ENCODE results near the gene AMY2B.
"Not testable (repeated sequence)": the region's sequence is repeated elsewhere in the genome, so short reads cannot be mapped to it uniquely, and the experiment has no call there.

The AMY2B gene

DNA sequence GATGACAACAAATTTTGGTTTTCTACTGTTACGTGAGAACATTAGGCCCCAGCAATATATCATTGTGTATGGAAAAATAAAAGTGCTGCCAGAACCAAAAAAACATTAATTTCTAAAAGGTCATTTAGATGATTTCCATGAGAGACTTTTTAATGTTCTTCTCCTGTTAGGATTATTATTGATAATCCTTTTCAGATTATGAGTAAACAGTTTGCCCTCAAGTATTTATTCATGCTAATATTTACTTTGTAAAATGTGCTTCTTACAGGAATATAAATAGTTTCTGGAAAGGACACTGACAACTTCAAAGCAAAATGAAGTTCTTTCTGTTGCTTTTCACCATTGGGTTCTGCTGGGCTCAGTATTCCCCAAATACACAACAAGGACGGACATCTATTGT is at the start of gene AMY2B:
TSS of gene AMY2B (plus strand) at position 301 of the 400 bp plus-strand sequence. CDS start at position 315, 14 bp downstream.
- in situ Hi-C loops (cut with HindIII; ENCODE audit: low sequenced_read_pairs), result not testable (repeated sequence)

DNA sequence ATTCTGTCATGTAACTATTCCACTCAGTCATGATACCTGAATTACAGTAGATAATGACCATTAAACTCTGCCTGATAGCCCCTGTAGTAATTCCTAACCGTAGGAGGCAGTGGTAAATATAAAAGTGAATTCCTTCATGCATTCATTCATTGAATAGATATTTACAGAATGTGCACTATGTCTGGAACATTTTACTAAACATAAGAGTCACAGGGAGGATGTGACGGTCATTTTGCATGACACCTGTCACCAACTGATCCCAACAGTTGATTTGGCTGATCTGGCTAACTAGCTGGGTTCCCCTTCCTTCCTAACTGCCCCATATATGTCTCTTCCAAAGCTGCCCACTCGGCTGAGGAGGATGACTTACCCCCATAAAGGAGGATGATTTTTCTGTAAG is 48.0 kb upstream of the AMY2B start:
- in situ Hi-C loops (cut with HindIII; ENCODE audit: low sequenced_read_pairs), result no loop called here

DNA sequence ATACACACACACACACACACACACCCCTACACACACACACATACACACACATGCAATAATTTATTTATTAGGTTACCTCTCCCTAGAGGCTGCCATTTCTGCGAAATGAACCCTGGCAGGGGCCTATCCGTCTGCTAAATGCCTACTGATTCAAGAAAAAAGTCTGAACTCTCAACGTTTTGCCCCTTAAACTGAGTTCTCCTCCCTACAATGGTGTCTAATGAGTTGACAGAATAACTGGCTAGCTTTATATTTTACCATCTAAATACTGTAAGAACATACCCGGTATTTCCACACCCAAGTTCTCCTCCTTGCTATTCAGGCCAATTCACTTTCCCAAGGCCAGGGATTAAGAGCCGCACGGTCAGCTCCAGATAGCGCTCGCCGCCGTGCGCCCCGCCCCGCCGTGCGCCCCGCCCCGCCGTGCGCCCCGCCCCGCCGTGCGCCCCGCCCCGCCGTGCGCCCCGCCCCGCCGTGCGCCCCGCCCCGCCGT is 46.2 kb upstream of the AMY2B start:
- in situ Hi-C loops (cut with HindIII; ENCODE audit: low sequenced_read_pairs), result no loop called here

DNA sequence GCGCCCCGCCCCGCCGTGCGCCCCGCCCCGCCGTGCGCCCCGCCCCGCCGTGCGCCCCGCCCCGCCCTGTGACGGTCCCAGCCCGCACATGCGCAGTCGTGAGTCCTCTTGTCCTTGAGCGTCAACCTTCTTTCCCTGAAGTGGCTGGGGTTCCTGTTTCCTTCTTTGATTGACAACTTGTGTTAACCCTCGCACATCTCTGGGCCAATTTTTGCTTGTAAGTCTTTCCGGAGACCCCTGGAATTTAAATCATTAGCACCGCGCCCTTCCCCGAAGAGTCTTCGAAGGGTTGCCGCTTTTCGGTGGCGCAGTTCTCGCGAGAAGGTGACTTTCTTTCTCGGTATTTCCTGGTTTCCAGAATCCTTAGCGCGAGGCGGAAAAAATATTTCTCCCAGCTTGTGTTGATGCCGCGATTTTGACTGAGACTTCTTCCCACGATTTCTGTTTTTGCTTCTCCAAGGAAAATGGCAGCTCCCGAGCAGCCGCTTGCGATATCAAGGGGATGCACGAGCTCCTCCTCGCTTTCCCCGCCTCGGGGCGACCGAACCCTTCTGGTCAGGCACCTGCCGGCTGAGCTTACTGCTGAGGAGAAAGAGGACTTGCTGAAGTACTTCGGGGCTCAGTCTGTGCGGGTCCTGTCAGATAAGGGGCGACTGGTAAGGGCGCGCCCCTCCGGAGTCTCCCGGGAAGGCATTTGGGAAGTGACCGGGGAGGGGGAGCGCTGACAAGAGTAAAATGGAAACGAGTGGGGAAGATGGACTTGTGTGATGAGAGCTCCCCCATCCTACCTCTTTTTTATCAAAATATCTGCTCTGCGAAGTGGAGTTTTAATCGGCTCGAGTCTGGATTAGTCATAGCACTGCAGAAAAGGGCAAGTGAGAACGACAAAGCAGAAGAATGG is 45.5 kb upstream of the AMY2B start, which contains the start of gene RNPC3:
TSS of gene RNPC3 (plus strand) at position 93 of the 901 bp plus-strand sequence. CDS start at position 465, 372 bp downstream.
- in situ Hi-C loops (cut with HindIII; ENCODE audit: low sequenced_read_pairs), result no loop called here

DNA sequence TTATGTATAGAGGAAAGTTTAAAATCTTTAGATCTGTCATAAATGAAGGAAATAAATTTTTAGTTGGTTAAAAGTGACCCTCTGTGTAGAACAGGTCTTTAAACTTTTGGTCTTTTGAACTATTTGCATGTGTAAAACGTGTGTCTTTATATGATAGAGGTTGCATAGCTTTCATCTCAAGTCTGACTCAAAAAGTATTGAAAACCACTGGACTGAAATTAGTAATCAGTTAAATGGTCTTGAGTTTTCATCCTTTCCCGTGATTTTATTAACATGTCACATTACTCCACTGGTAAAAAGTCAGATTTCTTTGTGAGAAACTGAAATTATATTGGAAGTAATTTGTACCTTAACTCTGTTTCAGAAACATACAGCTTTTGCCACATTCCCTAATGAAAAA is 44.1 kb upstream of the AMY2B start:
- in situ Hi-C loops (cut with HindIII; ENCODE audit: low sequenced_read_pairs), result no loop called here

DNA sequence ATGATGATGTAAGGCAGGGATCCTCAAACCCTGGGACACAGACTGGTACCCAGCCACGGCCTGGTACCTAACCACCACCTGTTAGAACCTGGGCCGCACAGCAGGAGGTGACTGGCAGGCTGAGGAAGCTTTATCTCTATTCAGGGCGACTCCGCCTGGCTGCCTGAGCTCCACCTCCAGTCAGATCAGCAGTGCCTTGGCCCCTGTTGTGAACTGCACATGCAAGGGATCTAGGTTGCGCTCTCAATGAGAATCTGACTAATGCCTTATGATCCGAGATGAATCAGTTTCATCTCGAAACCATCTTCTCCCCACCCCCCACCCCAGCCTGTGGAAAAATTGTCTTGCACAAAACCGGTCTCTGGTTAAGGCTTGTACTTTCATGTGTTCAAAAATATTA is 41.6 kb upstream of the AMY2B start:
- in situ Hi-C loops (cut with HindIII; ENCODE audit: low sequenced_read_pairs), result no loop called here

DNA sequence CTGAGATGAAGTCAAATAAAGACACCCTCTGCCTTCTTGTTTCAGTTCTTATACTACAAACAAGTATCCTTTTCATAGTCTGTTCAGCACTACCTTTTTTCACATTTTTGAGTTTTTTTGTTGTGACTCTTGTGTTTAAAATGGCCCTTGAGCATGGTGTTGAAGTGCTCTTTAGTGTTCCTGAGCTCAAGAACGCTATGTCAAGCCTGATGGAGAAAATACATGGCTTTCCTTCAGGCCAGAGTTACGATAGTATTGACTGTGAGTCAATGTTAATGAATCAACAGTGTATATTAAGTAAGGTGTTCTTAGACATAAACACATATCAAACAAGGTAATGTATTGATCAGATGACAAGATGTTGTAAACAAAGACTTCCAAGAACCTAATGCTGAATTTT is 33.2 kb upstream of the AMY2B start:
- in situ Hi-C loops (cut with HindIII; ENCODE audit: low sequenced_read_pairs), result no loop called here

DNA sequence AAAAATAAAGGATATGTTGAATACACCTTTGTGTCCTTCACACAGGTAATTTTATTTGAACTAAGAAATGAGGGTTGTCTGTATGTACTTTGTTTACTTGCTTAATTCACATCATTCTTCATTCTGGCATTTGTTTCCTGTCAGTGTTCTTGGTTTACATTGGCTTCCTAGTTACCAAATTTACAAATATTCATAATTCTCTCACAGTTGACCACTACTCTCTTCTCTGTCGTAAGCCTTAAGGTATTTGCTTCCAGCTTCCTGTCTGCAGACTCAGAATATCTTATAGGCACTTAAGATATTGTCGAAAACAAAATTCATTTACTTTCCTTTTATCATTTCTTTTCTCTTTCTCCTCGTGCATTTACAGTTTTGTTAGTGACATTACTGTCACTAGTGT is 30.0 kb upstream of the AMY2B start:
- in situ Hi-C loops (cut with HindIII; ENCODE audit: low sequenced_read_pairs), result no loop called here

DNA sequence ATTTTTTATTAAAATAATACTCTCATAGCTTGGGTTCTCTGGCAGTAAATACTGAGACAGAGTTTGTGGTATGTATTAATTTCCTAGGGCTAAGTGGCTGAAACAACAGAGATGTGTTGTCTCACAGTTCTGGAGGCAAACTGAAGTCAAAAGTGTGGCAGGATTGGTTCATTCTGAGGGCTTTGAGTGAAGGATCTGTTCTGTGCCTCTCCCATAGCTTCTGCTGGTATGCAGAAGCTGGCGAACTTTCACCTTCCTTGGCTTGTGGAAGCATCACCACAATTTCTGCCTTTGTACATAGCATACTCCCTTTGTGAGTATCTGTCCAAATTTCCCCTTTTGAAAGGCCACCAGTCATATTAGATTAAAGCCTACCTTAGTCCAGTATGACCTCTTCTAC is 24.9 kb upstream of the AMY2B start:
- in situ Hi-C loops (cut with HindIII; ENCODE audit: low sequenced_read_pairs), result no loop called here

DNA sequence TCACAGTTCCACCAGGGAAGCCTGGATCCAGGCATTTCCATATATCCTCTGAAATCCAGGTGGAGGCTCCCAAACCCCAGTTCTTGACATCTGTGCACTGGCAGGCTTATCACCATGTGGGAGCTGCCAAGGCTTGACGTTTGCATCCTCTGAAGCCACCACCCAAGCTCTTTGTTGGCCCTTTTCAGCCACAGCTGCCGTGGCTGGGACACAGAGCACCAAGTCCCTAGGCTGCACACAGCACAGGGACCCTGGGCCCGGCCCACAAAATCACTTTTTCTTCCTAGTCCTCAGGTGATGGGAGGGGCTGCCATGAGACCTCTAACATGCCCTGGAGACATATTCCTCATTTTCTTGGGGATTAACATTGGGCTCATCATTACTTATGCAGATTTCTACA is 23.5 kb upstream of the AMY2B start:
- in situ Hi-C loops (cut with HindIII; ENCODE audit: low sequenced_read_pairs), result no loop called here

DNA sequence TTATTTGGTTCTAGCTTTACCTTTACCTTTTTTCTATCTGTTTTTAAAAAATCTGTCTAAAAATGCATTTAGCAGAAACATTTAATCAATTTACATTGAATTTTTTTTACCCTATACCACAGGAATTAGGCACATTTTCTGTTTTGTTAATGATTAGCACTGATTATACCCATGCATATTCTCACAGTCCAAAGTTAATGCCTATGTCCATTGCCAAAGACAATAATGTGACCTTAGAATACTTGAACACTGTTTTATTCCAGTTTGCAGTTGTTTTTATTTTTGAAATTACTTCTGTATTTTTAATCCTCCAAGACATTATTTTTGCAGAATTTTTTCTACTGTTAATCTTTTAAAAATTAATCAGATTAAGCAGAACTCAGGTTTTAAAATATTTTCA is 11.0 kb upstream of the AMY2B start:
- in situ Hi-C loops (cut with HindIII; ENCODE audit: low sequenced_read_pairs), result no loop called here

DNA sequence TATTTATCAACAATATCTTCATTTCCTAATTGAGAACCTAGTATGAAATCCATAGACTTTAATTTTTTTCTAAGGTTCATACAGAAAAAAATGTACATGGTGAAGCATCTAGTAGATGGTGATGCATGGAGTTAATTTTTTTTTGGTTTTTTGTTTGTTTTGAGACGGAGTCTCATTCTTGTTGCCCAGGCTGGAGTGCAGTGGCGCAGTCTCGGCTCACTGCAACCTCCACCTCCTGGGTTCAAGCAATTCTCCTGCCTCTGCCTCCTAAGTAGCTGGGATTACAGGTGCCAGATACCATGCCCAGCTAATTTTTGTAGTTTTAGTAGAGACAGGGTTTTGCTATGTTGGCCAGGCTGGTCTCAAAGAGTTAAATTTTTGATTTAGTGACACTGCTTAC is 10.3 kb upstream of the AMY2B start:
- in situ Hi-C loops (cut with HindIII; ENCODE audit: low sequenced_read_pairs), result not testable (repeated sequence)

DNA sequence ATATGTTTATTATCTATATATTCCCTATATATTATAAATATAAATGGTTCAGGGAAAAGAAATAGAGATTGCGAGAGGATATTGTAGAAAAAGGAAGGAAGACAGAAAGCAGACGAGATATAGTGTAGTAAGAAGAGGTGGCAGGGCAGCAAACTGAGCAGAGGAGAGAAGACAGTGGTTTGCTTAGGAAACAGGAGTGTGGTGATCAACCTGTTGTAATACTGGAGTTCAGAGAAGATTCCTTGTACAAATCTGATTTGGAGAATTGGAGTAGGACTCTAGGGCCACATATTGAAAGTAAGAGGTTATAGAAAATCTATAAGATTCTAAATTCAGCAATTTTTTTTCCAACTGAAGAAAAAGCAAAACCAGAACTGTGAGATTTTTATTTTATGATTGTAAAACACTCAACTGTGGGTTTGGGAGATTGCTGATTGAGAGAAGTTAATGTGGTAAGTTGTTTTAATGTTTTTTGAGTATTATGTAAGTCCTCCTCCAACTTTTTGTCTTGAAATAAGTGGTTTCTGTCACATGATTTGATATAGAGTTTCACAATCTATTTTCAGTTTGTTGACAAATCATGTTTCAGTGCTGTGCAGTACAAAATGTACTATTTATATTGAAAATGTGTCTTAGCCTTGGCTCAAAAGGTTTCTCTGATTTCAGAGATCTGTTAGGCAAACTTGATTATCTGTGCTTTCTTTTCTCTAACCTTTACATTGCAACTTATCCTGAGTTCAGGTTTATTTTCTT is 9.6 kb upstream of the AMY2B start:
- in situ Hi-C loops (cut with HindIII; ENCODE audit: low sequenced_read_pairs), result no loop called here

DNA sequence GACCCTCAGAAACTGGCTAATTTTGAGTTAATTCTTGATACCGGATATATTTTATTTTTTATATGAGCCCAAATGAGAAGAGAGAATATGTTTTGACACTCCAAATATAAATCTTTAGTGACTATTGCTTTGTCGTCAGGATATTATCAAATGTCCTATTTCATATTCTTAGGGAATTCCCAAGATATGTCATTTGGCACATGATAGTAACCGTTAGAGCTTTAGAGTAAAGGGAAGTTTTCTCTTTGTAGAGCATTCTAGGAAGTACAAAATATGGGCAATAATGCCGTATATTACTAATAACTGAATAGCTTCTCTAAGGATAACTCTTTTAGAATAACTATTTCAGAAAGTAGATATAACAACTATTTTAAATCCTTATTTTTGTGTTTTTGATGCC is 8.3 kb upstream of the AMY2B start:
- in situ Hi-C loops (cut with HindIII; ENCODE audit: low sequenced_read_pairs), result no loop called here

DNA sequence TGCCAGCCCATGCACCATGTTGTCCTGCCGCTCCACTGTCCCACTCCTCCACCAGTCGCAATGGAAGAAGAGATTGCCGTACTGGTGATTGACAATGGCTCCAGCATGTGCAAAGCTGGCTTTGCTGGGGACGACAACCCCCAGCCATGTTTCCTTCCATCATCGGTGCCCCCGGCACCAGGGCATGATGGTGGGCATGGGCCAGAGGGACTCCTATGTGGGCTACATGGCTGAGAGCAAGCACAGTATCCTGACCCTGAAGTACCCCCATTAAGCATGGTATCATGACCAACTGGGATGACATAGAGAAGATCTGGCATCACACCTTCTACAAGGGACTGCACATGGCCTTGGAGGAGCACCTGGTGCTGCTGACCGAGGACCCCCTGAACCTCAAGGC is 1.9 kb upstream of the AMY2B start:
- in situ Hi-C loops (cut with HindIII; ENCODE audit: low sequenced_read_pairs), result no loop called here

DNA sequence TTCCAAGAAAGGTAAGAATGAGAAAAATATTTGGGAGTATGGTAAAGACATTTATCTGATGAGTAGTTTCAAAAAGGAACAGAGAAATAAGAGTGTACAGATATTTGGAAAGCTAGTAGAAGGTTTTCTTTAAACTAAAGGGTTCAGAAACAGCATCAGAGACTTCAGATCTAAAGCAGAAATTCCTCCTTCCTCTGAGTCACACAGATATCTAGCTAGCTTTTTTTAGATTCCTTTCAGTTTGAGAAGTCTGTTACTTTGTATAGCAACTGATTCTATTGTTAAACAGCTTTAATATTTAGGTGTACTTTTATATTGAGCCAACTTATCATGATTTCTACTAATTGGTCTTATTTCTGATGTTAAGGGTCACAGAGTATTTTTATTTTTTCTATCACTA is 4.7 kb downstream of the AMY2B start:
- in situ Hi-C loops (cut with HindIII; ENCODE audit: low sequenced_read_pairs), result no loop called here

DNA sequence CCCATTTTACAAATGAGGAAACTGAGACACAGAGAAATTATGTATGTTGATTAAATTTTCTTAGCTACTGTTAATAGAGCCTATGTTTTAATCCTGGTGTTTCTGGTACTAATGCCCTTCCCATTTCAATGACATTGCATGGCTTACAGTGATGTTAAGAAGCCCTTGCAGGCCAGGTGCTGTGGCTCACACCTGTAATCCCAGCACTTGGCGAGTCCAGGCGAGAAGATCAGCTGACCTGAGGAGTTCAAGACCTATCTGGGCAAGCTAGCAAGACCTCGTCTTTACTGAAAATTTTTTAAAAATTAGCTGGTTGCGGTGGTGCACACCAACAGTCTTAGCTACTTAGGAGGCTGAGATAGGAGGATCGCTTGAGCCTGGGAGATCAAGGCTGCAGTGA is 5.4 kb downstream of the AMY2B start:
- in situ Hi-C loops (cut with HindIII; ENCODE audit: low sequenced_read_pairs), result not testable (repeated sequence)

DNA sequence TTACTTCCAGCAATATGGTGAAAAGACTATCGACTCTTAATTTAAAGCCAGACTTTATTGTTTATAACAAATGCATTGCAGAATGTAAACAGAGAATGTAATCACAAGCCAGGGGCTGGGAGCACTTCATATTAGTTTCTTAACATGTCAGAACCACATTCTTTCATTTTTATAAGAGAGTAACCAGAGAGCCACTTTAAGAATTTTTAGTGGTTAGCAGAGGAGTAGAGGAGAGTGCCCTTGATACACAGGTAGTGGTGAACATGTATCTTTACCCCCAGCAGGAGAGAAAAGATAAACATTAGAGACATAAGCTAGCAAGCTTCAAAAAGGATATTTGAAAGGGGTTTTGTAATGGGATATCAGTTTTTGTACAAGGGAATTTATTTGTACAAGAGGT is 11.1 kb downstream of the AMY2B start:
- in situ Hi-C loops (cut with HindIII; ENCODE audit: low sequenced_read_pairs), result no loop called here

DNA sequence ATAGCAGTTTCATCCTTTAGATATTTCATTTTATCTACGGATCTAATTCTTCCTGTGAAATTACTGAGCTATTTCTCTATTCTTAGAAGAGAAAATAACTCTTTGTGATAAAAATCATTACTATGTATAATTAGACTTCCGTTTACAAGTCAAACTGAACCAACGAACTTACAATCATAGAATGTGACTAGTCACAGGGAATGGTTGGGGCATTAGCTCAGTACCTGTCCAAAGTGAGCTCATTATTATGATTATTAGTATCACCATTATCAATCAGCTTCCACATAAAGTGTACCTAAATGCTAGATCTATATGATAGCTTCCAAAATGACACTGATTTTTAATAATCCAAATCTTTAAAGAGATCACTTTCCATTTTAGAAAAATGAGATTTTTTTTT is 12.5 kb downstream of the AMY2B start:
- in situ Hi-C loops (cut with HindIII; ENCODE audit: low sequenced_read_pairs), result no loop called here

DNA sequence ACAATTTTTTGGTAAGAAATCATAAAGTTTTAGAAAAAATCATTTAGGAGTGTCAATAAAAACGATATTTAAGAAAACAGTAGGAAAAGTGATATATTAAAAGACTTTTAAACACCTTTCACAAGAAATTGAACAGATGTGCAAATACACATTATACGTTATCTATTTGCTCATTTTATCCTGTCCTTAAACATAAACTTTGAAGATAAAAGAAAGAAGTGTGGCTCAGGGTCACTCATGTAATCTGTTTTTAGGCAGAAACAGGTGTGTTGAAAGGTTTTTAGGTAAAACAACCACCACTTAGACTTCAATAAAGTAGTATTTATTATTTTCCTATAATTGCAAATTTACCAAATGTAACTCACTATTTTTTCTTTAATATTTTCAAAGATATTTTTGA is 13.1 kb downstream of the AMY2B start:
- in situ Hi-C loops (cut with HindIII; ENCODE audit: low sequenced_read_pairs), result no loop called here

DNA sequence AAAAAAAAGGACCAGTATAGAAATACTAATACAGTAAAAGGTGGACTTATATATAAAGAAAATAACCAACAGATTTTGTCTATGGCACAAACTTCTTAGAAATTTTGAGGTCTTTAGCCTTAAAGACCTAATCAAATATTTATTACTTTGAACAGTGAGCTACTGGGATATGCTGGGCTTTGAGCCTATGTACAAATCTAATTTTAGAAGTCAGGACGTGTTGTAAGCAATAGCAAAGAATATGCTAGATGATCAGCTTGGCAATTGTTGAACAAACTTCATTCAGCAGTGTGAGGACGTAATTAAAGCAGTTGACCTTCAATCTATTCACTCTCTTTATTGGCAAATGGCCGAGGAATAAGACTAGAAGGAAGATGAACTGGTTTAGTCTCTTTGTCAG is 31.4 kb downstream of the AMY2B start:
- in situ Hi-C loops (cut with HindIII; ENCODE audit: low sequenced_read_pairs), result not testable (repeated sequence)

DNA sequence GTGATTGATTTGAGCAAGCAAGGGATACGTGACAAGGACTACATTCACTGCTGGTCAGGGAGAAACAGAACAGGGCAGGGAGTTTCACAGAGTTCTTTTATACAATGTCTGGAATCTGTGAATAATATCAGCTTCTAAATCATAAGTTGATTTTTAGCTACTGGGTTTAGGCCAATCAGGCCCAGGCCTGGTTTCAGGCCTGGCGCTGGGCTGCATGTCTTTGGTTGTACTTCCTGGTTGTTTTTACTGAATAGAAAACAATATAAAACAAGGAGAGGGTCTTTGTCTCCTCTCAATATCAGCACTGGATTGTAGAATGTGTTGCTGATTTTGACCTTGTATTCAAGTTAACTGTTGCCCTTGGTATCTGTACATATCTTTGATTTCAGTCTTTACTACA is 45.0 kb downstream of the AMY2B start:
- in situ Hi-C loops (cut with HindIII; ENCODE audit: low sequenced_read_pairs), result no loop called here

All from DLD1 (cell line).